Glomerular visceral epithelial cell (primary cell): ENCODE data around the gene SCYL3.
"Not testable (repeated sequence)": the region's sequence is repeated elsewhere in the genome, so short reads cannot be mapped to it uniquely, and the experiment has no call there.

Experiments used
- DNase-seq: peaks from one replicate; pipeline ENCODE4 v3.0.0-alpha.2; 2016; ENCODE audit errors: extremely low spot score

SCYL3 gene

GRCh38 chr1:169816617-169817016 is 77.1 kb downstream of the SCYL3 start:
- no peak for DNase-seq

DNA sequence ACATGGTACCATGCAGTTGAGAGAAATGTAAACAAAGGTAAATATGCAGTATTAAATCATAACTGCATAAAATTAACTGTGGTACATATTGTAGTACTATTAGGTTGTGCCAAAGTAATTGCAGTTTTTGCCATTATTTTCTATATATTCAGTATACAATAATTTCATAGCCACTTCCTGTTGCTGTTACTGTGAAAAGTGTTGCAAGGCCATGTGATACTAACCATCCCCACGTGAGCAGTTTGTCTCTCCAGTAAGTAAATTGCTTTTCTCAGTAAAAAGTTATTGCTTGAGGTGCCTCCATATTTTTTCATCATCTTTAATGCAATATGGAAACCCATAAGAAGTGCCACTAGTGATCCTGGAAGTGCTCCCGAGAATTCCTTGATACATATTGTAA is 79.4 kb downstream of the SCYL3 start:
- no peak for DNase-seq

DNA sequence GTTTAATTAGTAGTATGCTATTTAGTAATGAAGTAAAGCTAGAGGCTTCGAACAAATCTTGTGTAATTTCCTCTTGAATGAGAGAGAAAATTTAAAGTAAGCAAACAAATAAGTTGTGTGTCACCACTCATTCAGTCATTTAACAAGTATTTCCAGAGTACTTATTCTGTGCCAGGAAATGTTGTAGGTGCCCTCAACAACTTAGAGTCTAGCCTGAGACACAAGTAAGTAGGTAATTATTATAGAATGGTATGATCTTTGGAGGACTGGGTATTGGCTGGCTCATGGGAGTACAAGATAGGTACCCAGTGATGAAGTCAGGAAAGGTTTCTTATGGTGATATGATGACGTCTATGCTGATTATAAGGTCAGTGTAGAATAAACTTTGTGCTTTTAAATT is 81.6 kb downstream of the SCYL3 start:
- no peak for DNase-seq

DNA sequence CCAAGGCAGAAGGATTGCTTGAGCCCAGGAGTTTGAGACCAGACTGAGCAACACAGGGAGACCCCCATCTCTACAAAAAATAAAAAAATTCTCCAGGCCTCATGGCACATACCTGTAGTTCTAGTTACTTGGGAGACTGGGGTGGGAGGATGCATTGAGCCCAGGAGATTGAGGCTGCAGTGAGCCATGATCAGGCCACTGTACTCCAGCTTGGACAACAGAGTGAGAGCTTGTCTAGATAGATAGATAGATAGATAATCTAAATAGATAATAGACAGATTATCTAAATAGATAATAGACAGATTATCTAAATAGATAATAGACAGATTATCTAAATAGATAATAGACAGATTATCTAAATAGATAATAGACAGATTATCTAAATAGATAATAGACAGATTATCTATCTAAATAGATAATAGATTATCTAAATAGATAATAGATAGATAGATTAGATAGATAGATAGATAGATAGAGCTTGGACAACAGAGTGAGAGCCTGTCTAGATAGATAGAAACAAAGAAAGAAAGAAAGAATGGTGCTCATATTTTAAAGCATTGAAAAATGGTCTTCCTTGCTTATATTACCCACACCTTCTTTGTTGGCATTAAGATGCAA is 82.2 kb downstream of the SCYL3 start:
- DNase-seq = not testable (repeated sequence)

- peak; percentile 42 for DNase-seq
Measured at GRCh38 chr1:169809370-169810095, 84.2 kb downstream of the SCYL3 start.

DNA sequence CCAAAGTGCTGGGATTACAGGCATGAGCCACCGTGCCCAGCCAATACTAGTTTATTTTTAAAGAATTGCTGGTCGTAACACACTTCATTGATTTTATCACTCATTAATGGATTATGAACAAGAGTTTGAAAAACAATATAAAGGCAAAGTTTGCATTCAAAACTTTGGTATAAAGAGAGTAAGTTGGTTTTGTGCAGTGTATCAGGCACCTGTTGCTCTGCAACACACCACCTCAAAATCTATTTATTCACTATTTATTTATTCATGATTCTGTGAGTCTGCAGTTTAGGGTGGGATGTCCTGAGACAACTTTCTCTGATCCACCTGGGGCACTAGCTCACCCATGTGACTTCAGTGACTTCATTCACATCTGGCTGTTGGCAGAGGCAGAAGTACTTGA is 88.8 kb downstream of the SCYL3 start:
- no peak for DNase-seq

DNA sequence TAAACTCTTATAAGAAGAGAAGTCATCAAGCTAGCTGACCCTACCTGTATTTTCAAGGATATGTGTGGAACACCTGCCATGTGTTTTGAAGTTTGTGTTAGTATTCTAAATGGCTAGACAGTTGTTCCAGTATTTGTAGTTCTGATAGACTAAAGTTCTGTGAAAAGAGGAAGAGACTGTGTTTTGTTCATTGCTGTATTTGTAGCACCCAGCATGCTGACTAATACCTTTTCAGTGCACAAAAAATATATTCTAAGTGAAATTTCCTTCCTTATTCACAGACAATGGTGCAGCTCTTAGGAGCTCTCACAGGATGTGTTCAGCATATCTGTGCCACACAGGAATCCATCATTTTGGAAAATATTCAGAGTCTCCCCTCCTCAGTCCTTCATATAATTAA is 90.8 kb downstream of the SCYL3 start:
- no peak for DNase-seq
